IMR-90 (cell line): Measurements from ENCODE around the gene TAF1B. TPM values are rescaled to one million over a fixed set of nuclear protein-coding genes. Genes with fewer than 3 reads are reported as not detected.
A peak's percentile ranks its signal among the peaks of the same experiment; 100 is the strongest.

ENCODE experiments used
- ATAC-seq: fragments of 200-7000 bp; cut with Tn5 transposase; 2 replicates; pipeline ENCODE4 v1.9.1; 2020; ENCODE audit warnings: low read depth, mild to moderate bottlenecking, moderate library complexity
- BruUV-seq: library from RNA; stranded (reverse); fragments of 400-500 nt; replicated peaks from 2 replicates; lab custom pipeline; 2021; lab: Mats Ljungman, UMichigan
- CTCF ChIA-PET: fragments of 300-600 bp; formaldehyde crosslinking; extraction: SDS; loops from one replicate; lab custom pipeline; 2021; ENCODE audit warnings: antibody characterized with exemption; lab: Yijun Ruan, JAX
- POLR2A ChIA-PET: fragments of 300-600 bp; sonication (Branson Sonifier 250); formaldehyde crosslinking; loops from one replicate; lab custom pipeline; 2022; ENCODE audit warnings: antibody characterized with exemption; ENCODE audit not compliant: unreplicated experiment; lab: Charles Lee
- DNase-seq: peaks from one replicate; pipeline ENCODE4 v3.0.0; 2013
- H2AFZ ChIP-seq: replicated peaks from 2 replicates; pipeline ENCODE3; 2013; ENCODE audit warnings: low read length, mild to moderate bottlenecking; ENCODE audit not compliant: poor library complexity
- H2AK5ac ChIP-seq: 2 replicates; pipeline ENCODE4 v1.6.1; 2013; ENCODE audit warnings: low read depth, low read length, inconsistent platforms
- H2AK9ac ChIP-seq: replicated peaks from 2 replicates; pipeline ENCODE3; 2013; ENCODE audit warnings: mild to moderate bottlenecking, low read depth, low read length, moderate library complexity; ENCODE audit not compliant: poor library complexity
- H2BK120ac ChIP-seq: 2 replicates; pipeline ENCODE4 v1.6.1; 2013; ENCODE audit warnings: low read depth, low read length, inconsistent platforms
- H2BK15ac ChIP-seq: 3 replicates; pipeline ENCODE4 v1.6.1; 2013; ENCODE audit warnings: low read depth, low read length, inconsistent platforms
- H2BK20ac ChIP-seq: 2 replicates; pipeline ENCODE4 v1.6.1; 2013; ENCODE audit warnings: low read depth, mild to moderate bottlenecking, inconsistent platforms, low read length, moderate library complexity
- H2BK5ac ChIP-seq: 2 replicates; pipeline ENCODE4 v1.6.1; 2013; ENCODE audit warnings: mild to moderate bottlenecking, low read depth, low read length, inconsistent platforms; ENCODE audit not compliant: poor library complexity, severe bottlenecking
- H3K14ac ChIP-seq: replicated peaks from 2 replicates; pipeline ENCODE4 v1.6.1; 2013; ENCODE audit warnings: low read depth, low read length, inconsistent platforms
- H3K18ac ChIP-seq: 2 replicates; pipeline ENCODE4 v1.6.1; 2013; ENCODE audit warnings: low read depth, low read length, control low read depth
- H3K23ac ChIP-seq: 2 replicates; pipeline ENCODE4 v1.6.1; 2013; ENCODE audit warnings: low read depth, low read length, inconsistent platforms
- H3K27ac ChIP-seq: 2 replicates; pipeline ENCODE4 v1.5.1; 2013; ENCODE audit warnings: mild to moderate bottlenecking, control low read depth, low read length; ENCODE audit not compliant: insufficient read depth
- H3K27me3 ChIP-seq: 2 replicates; pipeline ENCODE4 v1.6.1; 2013; ENCODE audit warnings: low read length; ENCODE audit not compliant: control insufficient read depth, insufficient read depth
- H3K36me3 ChIP-seq: 2 replicates; pipeline ENCODE4 v1.6.1; 2013; ENCODE audit warnings: low read length, mixed read lengths; ENCODE audit not compliant: control insufficient read depth, insufficient read depth
- H3K4ac ChIP-seq: 2 replicates; pipeline ENCODE4 v1.6.1; 2013; ENCODE audit warnings: low read depth, low read length, inconsistent platforms
- H3K4me1 ChIP-seq: 2 replicates; pipeline ENCODE4 v1.6.1; 2013; ENCODE audit warnings: low read length, mixed read lengths; ENCODE audit not compliant: control insufficient read depth, insufficient read depth
- H3K4me2 ChIP-seq: 2 replicates; pipeline ENCODE4 v1.6.1; 2013; ENCODE audit warnings: low read depth, mild to moderate bottlenecking, control low read depth, low read length, moderate library complexity
- H3K4me3 ChIP-seq: 2 replicates; pipeline ENCODE4 v1.5.1; 2013; ENCODE audit warnings: low read depth, mild to moderate bottlenecking, control low read depth, low read length, moderate library complexity; ENCODE audit not compliant: insufficient read depth
- H3K56ac ChIP-seq: 2 replicates; pipeline ENCODE4 v1.6.1; 2013; ENCODE audit warnings: low read length, inconsistent platforms; ENCODE audit not compliant: insufficient read depth; ENCODE audit errors: extremely low read depth
- H3K79me1 ChIP-seq, 2 experiments: 2 replicates each; pipeline ENCODE4 v1.6.1; 2013; ENCODE audit warnings: low read length in 2 of 2, inconsistent platforms in 1 of 2, low read depth in 1 of 2
- H3K9ac ChIP-seq: 2 replicates; pipeline ENCODE4 v1.6.1; 2013; ENCODE audit warnings: low read depth, low read length, control low read depth
- H3K9me1 ChIP-seq: 2 replicates; pipeline ENCODE4 v1.6.1; 2013; ENCODE audit warnings: low read length, inconsistent platforms; ENCODE audit not compliant: insufficient read depth
- H3K9me3 ChIP-seq: 2 replicates; pipeline ENCODE4 v1.6.1; 2013; ENCODE audit warnings: low read length; ENCODE audit not compliant: control insufficient read depth, insufficient read depth
- H4K20me1 ChIP-seq: 2 replicates; pipeline ENCODE4 v1.6.1; 2013; ENCODE audit warnings: low read length, inconsistent platforms; ENCODE audit not compliant: insufficient read depth
- H4K5ac ChIP-seq: 2 replicates; pipeline ENCODE4 v1.6.1; 2013; ENCODE audit warnings: mild to moderate bottlenecking, low read depth, low read length, control low read depth
- H4K8ac ChIP-seq, 2 experiments: 2 replicates each; pipeline ENCODE4 v1.6.1; 2013; ENCODE audit warnings: low read depth in 2 of 2, low read length in 2 of 2, control low read depth in 1 of 2, inconsistent platforms in 1 of 2
- H4K91ac ChIP-seq: 2 replicates; pipeline ENCODE4 v1.6.1; 2013; ENCODE audit warnings: low read depth, low read length, inconsistent platforms; ENCODE audit not compliant: insufficient read depth
- BHLHE40 ChIP-seq: fragments of 150-350 bp; IDR thresholded peaks from 2 replicates; pipeline ENCODE4 v1.6.1; 2016; ENCODE audit warnings: mild to moderate bottlenecking, low read depth, low read length
- CEBPB ChIP-seq: IDR thresholded peaks from 2 replicates; pipeline ENCODE4 v1.6.1; 2012; ENCODE audit warnings: low read depth, low read length, improper control_type of control experiment
- CHD1 ChIP-seq: IDR thresholded peaks from 2 replicates; pipeline ENCODE4 v1.6.1; 2012; ENCODE audit warnings: low read depth, low read length, improper control_type of control experiment
- FOS ChIP-seq: fragments of 150-350 bp; IDR thresholded peaks from 2 replicates; pipeline ENCODE4 v1.6.1; 2016; ENCODE audit warnings: low read depth, low read length
- MAFK ChIP-seq: IDR thresholded peaks from 2 replicates; pipeline ENCODE4 v1.6.1; 2012; ENCODE audit warnings: low read depth, low read length, improper control_type of control experiment
- MAZ ChIP-seq: IDR thresholded peaks from 2 replicates; pipeline ENCODE4 v1.6.1; 2012; ENCODE audit warnings: low read depth, mild to moderate bottlenecking, low read length, improper control_type of control experiment, moderate library complexity, borderline replicate concordance
- MXI1 ChIP-seq: IDR thresholded peaks from 2 replicates; pipeline ENCODE4 v1.6.1; 2012; ENCODE audit warnings: low read depth, mild to moderate bottlenecking, low read length, moderate library complexity, borderline replicate concordance
- NFE2L2 ChIP-seq: fragments of 150-350 bp; IDR thresholded peaks from 2 replicates; pipeline ENCODE4 v1.6.1; 2016; ENCODE audit warnings: low read depth, mild to moderate bottlenecking, low read length
- POLR2A ChIP-seq: IDR thresholded peaks from 2 replicates; pipeline ENCODE4 v1.6.1; 2012; ENCODE audit warnings: mild to moderate bottlenecking, low read depth, low read length
- RAD21 ChIP-seq: IDR thresholded peaks from 2 replicates; pipeline ENCODE4 v1.6.1; 2012; ENCODE audit warnings: low read length, improper control_type of control experiment
- RCOR1 ChIP-seq: IDR thresholded peaks from 2 replicates; pipeline ENCODE4 v1.6.1; 2012; ENCODE audit warnings: mild to moderate bottlenecking, low read length, improper control_type of control experiment; ENCODE audit not compliant: insufficient replicate concordance
- RFX5 ChIP-seq: IDR thresholded peaks from 2 replicates; pipeline ENCODE4 v1.8.0; 2012; ENCODE audit warnings: low read depth, mild to moderate bottlenecking, low read length, moderate library complexity
- SMC3 ChIP-seq: fragments of 150-350 bp; IDR thresholded peaks from 2 replicates; pipeline ENCODE4 v1.6.1; 2016; ENCODE audit warnings: low read depth, mild to moderate bottlenecking, antibody characterized with exemption, low read length, moderate library complexity
- WGBS, 2 experiments: methylation state at CpG; one replicate each; pipeline versions ENCODE4 v1.1.5 to v1.1.7; 2013; ENCODE audit warnings: missing lambda C conversion rate in 2 of 2; ENCODE audit not compliant: insufficient read length in 1 of 2; ENCODE audit errors: extremely low coverage in 2 of 2; 5-methylcytosine and 5-hydroxymethylcytosine counted together
- dilution Hi-C: fragments of 300-500 bp; cut with HindIII; formaldehyde crosslinking; loops from one replicate; pipeline ENCODE4 v1.14.3; 2018; ENCODE audit warnings: low sequenced_read_pairs; ENCODE audit not compliant: unreplicated experiment
- in situ Hi-C: fragments of 300-500 bp; cut with MboI; formaldehyde crosslinking; loops from 3 replicates; pipeline ENCODE4 v1.14.3; 2019; ENCODE audit warnings: low sequenced_read_pairs, inconsistent platforms, mixed read lengths
- intact Hi-C: fragments of 100-400 bp; cut with micrococcal nuclease; formaldehyde crosslinking; loops from 2 replicates; pipeline ENCODE4 v1.10.0; 2022
- polyA plus RNA-seq, 3 experiments: library from polyadenylated mRNA; depleted of rRNA; stranded (reverse); fragments of >200 nt; gene quantifications; 2 replicates each; pipeline ENCODE4 v1.2.3, GENCODE V29; 2012; ENCODE audit warnings: low replicate concordance in 1 of 3
- total RNA-seq: library from RNA; depleted of rRNA; stranded (reverse); fragments of >200 nt; gene quantifications from 2 replicates; pipeline ENCODE4 v1.2.3, GENCODE V29; 2012
- TF ChIP-seq, protein P1 (sequence below): fragments of 150-350 bp; IDR thresholded peaks from 2 replicates; pipeline ENCODE4 v1.6.1; 2017; ENCODE audit warnings: mild to moderate bottlenecking, antibody characterized with exemption, low read length, low read depth
- TF ChIP-seq, protein P2 (sequence below): conservative IDR thresholded peaks from 2 replicates; pipeline ENCODE4 v1.5.1; 2012; ENCODE audit warnings: mild to moderate bottlenecking, low read depth, low read length, improper control_type of control experiment
- TF ChIP-seq, protein P3 (sequence below): fragments of 150-350 bp; IDR thresholded peaks from 2 replicates; pipeline ENCODE4 v1.6.1; 2016; ENCODE audit warnings: low read depth, mild to moderate bottlenecking, low read length, moderate library complexity, borderline replicate concordance

Gene TAF1B
- total and polyA plus RNA-seq, 2 of the 4 experiments (the other 2 are of a cell fraction), result 8.4 to 19.9 TPM

DNA sequence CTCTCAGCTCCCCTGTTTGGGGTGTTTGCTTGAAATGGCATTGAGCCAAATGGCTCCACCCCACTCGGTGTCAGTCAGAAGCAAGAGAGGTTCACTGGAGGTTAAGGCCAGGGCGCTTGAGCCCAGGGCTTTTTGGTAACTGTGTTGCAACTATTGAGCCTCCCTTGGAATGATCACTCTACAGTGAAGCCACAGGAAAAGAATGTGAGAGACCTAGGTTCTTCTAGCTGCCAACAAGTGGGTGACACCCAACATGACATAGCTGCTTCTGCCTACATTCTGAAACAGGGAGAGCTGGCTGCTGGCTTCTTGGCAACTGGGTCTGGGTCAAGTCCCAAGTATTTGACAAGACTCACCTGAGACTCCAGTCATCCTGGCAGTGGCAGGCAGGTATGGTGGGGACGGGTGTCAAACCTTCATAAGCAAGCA lies 101.1 kb downstream of the TAF1B start:
- Histone ChIP-seq H2BK15ac (no peak overlapping the region), H3K27ac (no peak overlapping the region), H3K27me3 (peaks cover 6% of the 10 kb centered on the region; the same call in 1 of the 2 replicates), H2BK120ac (no peak overlapping the region), H3K4ac (no peak overlapping the region), H3K9ac (no peak overlapping the region), H3K36me3 (no peaks in the 10 kb centered on the region), H2AK9ac (no peak overlapping the region), H4K8ac (no peak overlapping the region), H3K23ac (no peak overlapping the region), H3K4me2 (no peak overlapping the region), H2AFZ (no peak overlapping the region), H4K91ac (peak overlapping the region; percentile 31; the same call in 1 of the 2 replicates), H3K9me3 (no peaks in the 10 kb centered on the region), H3K79me1 (no peaks in the 10 kb centered on the region), H4K20me1 (no peaks in the 10 kb centered on the region), H3K9me1 (peaks cover 18% of the 10 kb centered on the region), H3K18ac (no peak overlapping the region), H2BK20ac (peak overlapping the region; percentile 39; the same call in 1 of the 2 replicates), H2AK5ac (0 out of 2 replicates have a peak overlapping the region, but pooled peaks have one; percentile 27), H4K5ac (no peak overlapping the region), H3K14ac (no peak overlapping the region; the same call in 1 of the 2 replicates), H3K4me3 (no peak overlapping the region), H2BK5ac (no peak overlapping the region), H3K56ac (no peak overlapping the region), H3K4me1 (peaks cover 19% of the 10 kb centered on the region)
- dilution Hi-C loops (no loop called here), in situ Hi-C loops (no loop called here), intact Hi-C loops (loop anchor here (10.0 kb wide), 1 partner anchor 100 kb away; the partner anchor contains the start of gene KLF11)
- CTCF ChIA-PET, result no interaction called here
- no peak for TF ChIP-seq CEBPB
- TF ChIP-seq SMC3, result no peak
- TF ChIP-seq MXI1, result no peak
- TF ChIP-seq NFE2L2, result no peak
- TF ChIP-seq, protein P1, sequence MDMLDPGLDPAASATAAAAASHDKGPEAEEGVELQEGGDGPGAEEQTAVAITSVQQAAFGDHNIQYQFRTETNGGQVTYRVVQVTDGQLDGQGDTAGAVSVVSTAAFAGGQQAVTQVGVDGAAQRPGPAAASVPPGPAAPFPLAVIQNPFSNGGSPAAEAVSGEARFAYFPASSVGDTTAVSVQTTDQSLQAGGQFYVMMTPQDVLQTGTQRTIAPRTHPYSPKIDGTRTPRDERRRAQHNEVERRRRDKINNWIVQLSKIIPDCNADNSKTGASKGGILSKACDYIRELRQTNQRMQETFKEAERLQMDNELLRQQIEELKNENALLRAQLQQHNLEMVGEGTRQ, result no peak
- TF ChIP-seq CHD1, result no peak
- TF ChIP-seq RCOR1, result no peak
- no peak for TF ChIP-seq RAD21
- TF ChIP-seq, protein P2, sequence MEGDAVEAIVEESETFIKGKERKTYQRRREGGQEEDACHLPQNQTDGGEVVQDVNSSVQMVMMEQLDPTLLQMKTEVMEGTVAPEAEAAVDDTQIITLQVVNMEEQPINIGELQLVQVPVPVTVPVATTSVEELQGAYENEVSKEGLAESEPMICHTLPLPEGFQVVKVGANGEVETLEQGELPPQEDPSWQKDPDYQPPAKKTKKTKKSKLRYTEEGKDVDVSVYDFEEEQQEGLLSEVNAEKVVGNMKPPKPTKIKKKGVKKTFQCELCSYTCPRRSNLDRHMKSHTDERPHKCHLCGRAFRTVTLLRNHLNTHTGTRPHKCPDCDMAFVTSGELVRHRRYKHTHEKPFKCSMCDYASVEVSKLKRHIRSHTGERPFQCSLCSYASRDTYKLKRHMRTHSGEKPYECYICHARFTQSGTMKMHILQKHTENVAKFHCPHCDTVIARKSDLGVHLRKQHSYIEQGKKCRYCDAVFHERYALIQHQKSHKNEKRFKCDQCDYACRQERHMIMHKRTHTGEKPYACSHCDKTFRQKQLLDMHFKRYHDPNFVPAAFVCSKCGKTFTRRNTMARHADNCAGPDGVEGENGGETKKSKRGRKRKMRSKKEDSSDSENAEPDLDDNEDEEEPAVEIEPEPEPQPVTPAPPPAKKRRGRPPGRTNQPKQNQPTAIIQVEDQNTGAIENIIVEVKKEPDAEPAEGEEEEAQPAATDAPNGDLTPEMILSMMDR, result no peak
- no peak for TF ChIP-seq MAFK
- no peak for TF ChIP-seq RFX5
- TF ChIP-seq, protein P3, sequence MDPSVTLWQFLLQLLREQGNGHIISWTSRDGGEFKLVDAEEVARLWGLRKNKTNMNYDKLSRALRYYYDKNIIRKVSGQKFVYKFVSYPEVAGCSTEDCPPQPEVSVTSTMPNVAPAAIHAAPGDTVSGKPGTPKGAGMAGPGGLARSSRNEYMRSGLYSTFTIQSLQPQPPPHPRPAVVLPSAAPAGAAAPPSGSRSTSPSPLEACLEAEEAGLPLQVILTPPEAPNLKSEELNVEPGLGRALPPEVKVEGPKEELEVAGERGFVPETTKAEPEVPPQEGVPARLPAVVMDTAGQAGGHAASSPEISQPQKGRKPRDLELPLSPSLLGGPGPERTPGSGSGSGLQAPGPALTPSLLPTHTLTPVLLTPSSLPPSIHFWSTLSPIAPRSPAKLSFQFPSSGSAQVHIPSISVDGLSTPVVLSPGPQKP, result no peak
- TF ChIP-seq BHLHE40, result no peak
- no peak for TF ChIP-seq POLR2A
- TF ChIP-seq FOS, result no peak
- no peak for TF ChIP-seq MAZ
- POLR2A ChIA-PET, result no interaction called here
- WGBS, 2 experiments, result no CpG with 5 or more reads among the region's 3 CpGs
- ATAC-seq (no peak), DNase-seq (no peak)
- no TSS peak for BruUV-seq
